HFF-Myc (cell line): ENCODE data around the gene CRMP1.

ENCODE experiments used
- DNase-seq: peaks from one replicate; pipeline ENCODE4 v3.0.0-alpha.2; 2011; ENCODE audit warnings: low read depth; ENCODE audit errors: extremely low read depth
- H3K4me3 ChIP-seq: replicated peaks from 2 replicates; pipeline ENCODE4 v1.5.1; 2011; ENCODE audit warnings: low read depth, mild to moderate bottlenecking, control low read depth, low read length
- TF ChIP-seq, protein P1 (sequence below): IDR thresholded peaks from 2 replicates; pipeline ENCODE4 v1.5.1; 2012; ENCODE audit warnings: mild to moderate bottlenecking, low read depth, low read length, control low read depth; ENCODE audit errors: missing control alignments

CRMP1 gene

DNA sequence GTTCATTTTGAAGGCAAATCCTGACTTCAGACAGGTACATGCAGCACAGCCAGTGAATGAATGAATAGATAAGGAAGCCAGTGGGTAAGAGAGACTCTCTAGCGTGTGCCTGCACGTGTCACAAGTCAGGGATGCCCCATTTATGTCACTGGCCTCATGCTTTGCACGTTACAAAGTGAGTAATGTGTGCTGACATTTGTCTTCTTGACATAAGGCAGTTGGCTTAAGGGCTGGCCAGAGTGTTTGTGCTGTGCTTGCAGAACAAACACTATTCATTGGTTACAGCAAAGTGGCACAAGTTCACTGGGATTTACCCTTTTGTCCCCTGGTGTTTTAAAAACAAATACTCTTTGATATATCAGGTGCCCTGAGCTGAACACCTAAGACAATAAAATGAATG lies 55.9 kb downstream of the CRMP1 start:
- TF ChIP-seq, protein P1, sequence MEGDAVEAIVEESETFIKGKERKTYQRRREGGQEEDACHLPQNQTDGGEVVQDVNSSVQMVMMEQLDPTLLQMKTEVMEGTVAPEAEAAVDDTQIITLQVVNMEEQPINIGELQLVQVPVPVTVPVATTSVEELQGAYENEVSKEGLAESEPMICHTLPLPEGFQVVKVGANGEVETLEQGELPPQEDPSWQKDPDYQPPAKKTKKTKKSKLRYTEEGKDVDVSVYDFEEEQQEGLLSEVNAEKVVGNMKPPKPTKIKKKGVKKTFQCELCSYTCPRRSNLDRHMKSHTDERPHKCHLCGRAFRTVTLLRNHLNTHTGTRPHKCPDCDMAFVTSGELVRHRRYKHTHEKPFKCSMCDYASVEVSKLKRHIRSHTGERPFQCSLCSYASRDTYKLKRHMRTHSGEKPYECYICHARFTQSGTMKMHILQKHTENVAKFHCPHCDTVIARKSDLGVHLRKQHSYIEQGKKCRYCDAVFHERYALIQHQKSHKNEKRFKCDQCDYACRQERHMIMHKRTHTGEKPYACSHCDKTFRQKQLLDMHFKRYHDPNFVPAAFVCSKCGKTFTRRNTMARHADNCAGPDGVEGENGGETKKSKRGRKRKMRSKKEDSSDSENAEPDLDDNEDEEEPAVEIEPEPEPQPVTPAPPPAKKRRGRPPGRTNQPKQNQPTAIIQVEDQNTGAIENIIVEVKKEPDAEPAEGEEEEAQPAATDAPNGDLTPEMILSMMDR, result no peak
- no peak overlapping the region for H3K4me3 ChIP-seq
- DNase-seq, result no peak

DNA sequence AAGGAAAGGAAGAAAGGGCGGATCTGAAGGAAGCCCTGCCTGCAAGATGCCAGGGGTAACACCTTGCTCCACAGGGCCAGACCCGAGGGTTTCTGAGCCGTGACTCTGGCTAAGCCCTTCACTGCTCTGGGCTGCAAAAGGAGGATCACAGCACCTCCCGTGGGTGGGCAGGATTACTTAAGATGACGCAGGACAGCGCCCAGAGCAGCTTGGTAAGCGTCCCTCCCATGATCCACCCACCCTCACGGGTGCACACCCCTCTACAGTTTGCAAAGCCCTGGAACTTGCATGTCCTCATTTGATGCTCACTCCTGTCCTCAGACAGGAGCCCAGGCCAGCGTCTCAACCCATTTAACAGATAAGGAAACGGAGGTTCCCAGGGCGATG lies 64.9 kb downstream of the CRMP1 start:
- no peak overlapping the region for H3K4me3 ChIP-seq
- no peak for DNase-seq
- TF ChIP-seq, protein P1, result no peak

DNA sequence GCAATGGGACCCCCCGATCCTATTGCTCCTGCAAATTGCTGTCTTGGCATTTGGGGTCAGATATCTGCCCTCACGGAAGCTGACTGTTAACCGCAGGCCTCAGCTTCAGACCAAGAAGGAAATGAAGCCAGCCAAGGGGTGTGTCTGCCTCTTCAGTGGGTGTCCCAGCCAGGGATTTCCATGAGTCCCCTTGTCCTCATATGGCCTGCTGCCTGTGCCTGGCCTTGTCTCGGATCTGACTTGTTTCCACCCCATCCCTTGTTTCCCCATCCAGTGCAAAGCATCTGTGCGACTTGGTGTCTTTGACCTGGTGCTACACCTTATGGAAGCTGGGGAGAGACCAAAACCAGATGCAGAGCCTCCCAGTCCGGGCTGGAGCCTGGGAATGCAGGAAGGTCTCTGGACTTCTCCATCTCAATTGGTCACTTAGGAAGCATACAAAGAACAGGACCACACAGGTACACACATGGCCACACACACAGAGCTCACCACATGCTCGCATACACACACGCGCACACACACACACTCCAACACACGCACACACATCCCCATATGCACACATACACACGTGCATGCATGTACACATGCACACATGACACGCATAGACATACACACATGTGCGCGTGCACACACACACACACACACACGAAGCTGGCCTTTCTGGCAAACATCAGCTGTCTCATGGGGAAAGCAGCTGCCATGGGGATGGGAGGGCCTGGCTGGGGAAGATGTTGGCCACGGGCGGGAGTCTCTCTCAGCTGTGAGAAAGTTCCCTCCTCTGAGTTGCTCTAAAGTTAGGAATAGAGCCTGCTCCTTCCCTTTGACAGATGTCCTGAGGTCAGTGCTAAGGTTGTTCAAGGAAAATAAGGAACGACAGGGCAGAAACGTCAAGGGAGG lies 65.5 kb downstream of the CRMP1 start:
- TF ChIP-seq, protein P1, result no peak
- DNase-seq, result no peak
- H3K4me3 ChIP-seq, result no peak overlapping the region

DNA sequence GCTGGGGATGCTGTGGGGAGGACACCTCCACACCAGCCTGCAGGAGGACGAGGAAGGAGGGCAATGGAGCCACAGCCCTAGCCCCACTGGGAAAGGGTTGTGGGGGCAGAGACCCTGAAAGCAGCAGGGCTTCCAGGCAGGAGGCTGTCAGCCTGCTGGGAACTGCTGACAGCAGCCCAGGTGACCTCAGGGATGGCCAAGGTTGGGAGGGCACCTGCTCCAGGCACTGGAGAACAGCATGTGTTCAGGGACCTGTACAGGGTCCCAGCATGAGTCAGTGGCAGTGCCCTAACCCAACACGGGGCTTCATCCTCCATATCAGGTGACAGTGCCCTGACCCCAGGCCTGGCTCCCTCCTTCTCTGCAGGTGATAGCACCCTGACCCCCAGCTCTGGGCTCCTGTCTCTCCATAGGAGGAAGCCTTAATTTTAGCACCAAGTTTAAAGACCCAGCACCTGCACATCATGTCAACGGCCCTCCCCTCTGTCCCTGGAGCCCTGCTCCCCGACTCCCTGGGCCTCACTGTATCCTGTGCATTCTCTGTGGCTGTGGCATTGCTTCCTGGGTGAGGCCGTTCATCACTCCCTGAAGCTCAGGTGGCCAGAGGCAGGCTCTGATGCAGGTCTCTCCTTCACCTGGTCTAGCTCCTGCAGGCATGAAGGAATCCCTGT lies 66.3 kb downstream of the CRMP1 start:
- no peak overlapping the region for H3K4me3 ChIP-seq
- TF ChIP-seq, protein P1, result no peak
- no peak for DNase-seq

DNA sequence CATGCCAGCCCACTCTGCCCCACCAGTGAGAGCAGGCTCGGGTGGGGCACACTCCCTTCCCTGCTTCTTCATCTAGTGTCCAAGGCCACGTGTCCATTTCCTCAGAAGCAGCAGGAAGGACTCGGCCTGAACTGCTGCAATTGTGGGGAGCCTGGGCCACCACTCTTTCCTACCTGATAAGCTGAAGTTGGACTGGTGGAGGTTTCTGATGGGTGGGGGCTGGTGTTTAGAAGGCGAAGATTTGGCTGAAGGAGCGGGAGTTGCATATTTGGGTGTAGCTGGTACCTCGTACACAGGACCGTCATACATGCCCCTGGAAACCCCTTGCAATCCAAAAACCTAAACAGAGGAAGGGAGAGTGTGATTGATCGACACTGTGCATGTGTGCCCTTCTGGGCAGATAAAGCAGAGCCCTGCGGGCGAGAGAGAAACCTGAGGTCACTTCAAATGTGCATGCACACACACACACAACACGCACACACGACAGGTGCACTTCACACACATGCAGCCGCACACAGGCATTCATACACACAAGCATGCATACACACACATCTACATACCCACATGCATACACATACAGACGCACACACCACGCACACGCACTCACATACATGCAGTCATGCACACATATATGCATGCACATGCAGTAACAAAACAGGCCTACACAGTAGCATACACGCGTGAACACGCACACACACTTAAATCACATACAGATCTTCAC lies 67.4 kb downstream of the CRMP1 start:
- DNase-seq, result no peak
- TF ChIP-seq, protein P1, result no peak
- no peak overlapping the region for H3K4me3 ChIP-seq

DNA sequence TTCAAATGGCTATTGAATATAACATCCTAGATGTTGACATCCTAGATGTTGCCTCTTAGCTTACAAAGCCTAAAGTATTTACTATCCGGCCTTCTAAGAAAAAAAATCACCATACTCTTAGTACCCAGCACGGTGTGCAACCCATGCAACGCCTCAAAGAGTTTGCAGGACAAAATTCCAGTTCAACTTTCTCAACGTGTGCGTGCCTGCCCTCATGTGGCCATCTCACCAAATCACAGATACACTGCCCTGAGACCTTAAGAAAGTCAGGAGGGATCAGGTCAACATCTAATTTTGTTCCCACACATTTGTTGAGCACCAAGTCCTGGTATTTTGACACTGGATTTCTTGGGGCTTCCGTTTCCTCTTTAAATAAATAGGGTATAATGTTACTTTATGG lies 68.3 kb downstream of the CRMP1 start:
- TF ChIP-seq, protein P1, result peak; percentile 64
- H3K4me3 ChIP-seq, result no peak overlapping the region
- peak; percentile 16 for DNase-seq
